SK-N-SH (cell line): ENCODE results near the gene AHNAK. TPM values are rescaled to one million over a fixed set of nuclear protein-coding genes. Genes with fewer than 3 reads are reported as not detected.

Experiments
- CTCF ChIA-PET: fragments of 300-600, 350-600 bp; formaldehyde crosslinking; extraction: SDS; loops from one replicate; lab custom pipeline; 2021; lab: Yijun Ruan, JAX
- POLR2A ChIA-PET: fragments of 350-600 bp; sonication (Branson Sonifier 250); formaldehyde crosslinking; extraction: SDS; loops from one replicate; lab custom pipeline; 2020; ENCODE audit warnings: antibody characterized with exemption, inconsistent platforms; lab: Yijun Ruan, JAX
- DNase-seq: peaks from one replicate; pipeline ENCODE4 v3.0.0; 2012
- H2AFZ ChIP-seq: fragments of 200-600 bp; sonication (generic); 2 replicates; pipeline ENCODE4 v1.8.1; 2016; ENCODE audit warnings: antibody characterized with exemption, mild to moderate bottlenecking, low read depth
- H3F3A ChIP-seq: fragments of 200-600 bp; sonication (generic); replicated peaks from 2 replicates; pipeline ENCODE3; 2016; ENCODE audit warnings: antibody characterized with exemption, mild to moderate bottlenecking; ENCODE audit not compliant: insufficient read depth
- H3K27ac ChIP-seq, 2 experiments: fragments of 200-500 bp in 1 of 2; fragments of 200-600 bp in 1 of 2; sonication (Bioruptor generic) in 1 of 2; sonication (generic), shearing (Covaris generic) in 1 of 2; 2 replicates each; pipeline versions ENCODE4 v1.5.1 to v1.6.1; 2014 to 2016; ENCODE audit warnings: low read depth in 2 of 2, inconsistent platforms in 1 of 2, low read length in 1 of 2, mild to moderate bottlenecking in 1 of 2, mixed read lengths in 1 of 2
- H3K27me3 ChIP-seq: fragments of 200-600 bp; sonication (generic), shearing (Covaris generic); 2 replicates; pipeline ENCODE4 v1.6.1; 2016; ENCODE audit warnings: mixed run types; ENCODE audit not compliant: insufficient read depth
- H3K36me3 ChIP-seq, 2 experiments: fragments of 200-500 bp in 1 of 2; fragments of 200-600 bp in 1 of 2; sonication (Bioruptor generic) in 1 of 2; sonication (generic) in 1 of 2; replicated peaks in 1 of 2; 2 replicates each; pipeline versions ENCODE3 to v1.5.1; 2014 to 2016; ENCODE audit warnings: low read length in 1 of 2, mild to moderate bottlenecking in 1 of 2; ENCODE audit not compliant: insufficient read depth in 2 of 2, control insufficient read depth in 1 of 2
- H3K4me1 ChIP-seq, 2 experiments: fragments of 200-500 bp in 1 of 2; fragments of 200-600 bp in 1 of 2; sonication (Bioruptor generic) in 1 of 2; sonication (generic), shearing (Covaris generic) in 1 of 2; 2 replicates each; pipeline versions ENCODE4 v1.5.1 to v1.6.1; 2014 to 2016; ENCODE audit warnings: low read depth in 1 of 2, low read length in 1 of 2, mixed run types in 1 of 2; ENCODE audit not compliant: insufficient read depth in 2 of 2, control insufficient read depth in 1 of 2
- H3K4me2 ChIP-seq: fragments of 200-600 bp; sonication (generic), shearing (Covaris generic); 2 replicates; pipeline ENCODE4 v1.6.1; 2017; ENCODE audit warnings: mixed run types
- H3K4me3 ChIP-seq, 2 experiments: fragments of 200-500 bp in 1 of 2; fragments of 200-600 bp in 1 of 2; sonication (Bioruptor generic) in 1 of 2; sonication (generic), shearing (Covaris generic) in 1 of 2; 2 replicates each; pipeline versions ENCODE4 v1.5.1 to v1.8.1; 2014 to 2016; ENCODE audit warnings: low read depth in 2 of 2, inconsistent platforms in 1 of 2, low read length in 1 of 2, mild to moderate bottlenecking in 1 of 2, mixed read lengths in 1 of 2, moderate library complexity in 1 of 2
- H3K79me2 ChIP-seq: fragments of 200-600 bp; sonication (generic); 2 replicates; pipeline ENCODE4 v1.8.1; 2017; ENCODE audit warnings: mild to moderate bottlenecking; ENCODE audit not compliant: insufficient read depth
- H3K9ac ChIP-seq: fragments of 200-600 bp; sonication (generic); 2 replicates; pipeline ENCODE4 v1.6.1; 2017; ENCODE audit warnings: mixed run types
- H3K9me2 ChIP-seq: fragments of 200-600 bp; sonication (generic); 2 replicates; pipeline ENCODE4 v1.6.1; 2017; ENCODE audit warnings: mixed run types
- H3K9me3 ChIP-seq: fragments of 200-600 bp; sonication (generic); 2 replicates; pipeline ENCODE4 v1.6.1; 2017; ENCODE audit warnings: mixed run types, mild to moderate bottlenecking, moderate library complexity
- H4K20me1 ChIP-seq: fragments of 200-600 bp; sonication (generic); 2 replicates; pipeline ENCODE4 v1.6.1; 2017; ENCODE audit warnings: mild to moderate bottlenecking, mixed run types; ENCODE audit not compliant: insufficient read depth
- ELF1 ChIP-seq: IDR thresholded peaks from 2 replicates; pipeline ENCODE4 v1.4.0; 2012
- EP300 ChIP-seq, 2 experiments: IDR thresholded peaks; 2 replicates each; pipeline versions ENCODE4 v1.4.0 to v1.6.1; 2012; ENCODE audit warnings: borderline replicate concordance in 1 of 2, low read depth in 1 of 2, low read length in 1 of 2
- FOSL2 ChIP-seq: IDR thresholded peaks from 2 replicates; pipeline ENCODE4 v1.4.0; 2012; ENCODE audit warnings: low read depth, mild to moderate bottlenecking, moderate library complexity, borderline replicate concordance
- GATA2 ChIP-seq: sonication (generic); formaldehyde crosslinking; IDR thresholded peaks from 2 replicates; pipeline ENCODE4 v1.5.0; 2020; ENCODE audit warnings: mild to moderate bottlenecking, missing genetic modification reagents
- MEF2A ChIP-seq: IDR thresholded peaks from 2 replicates; pipeline ENCODE4 v1.4.0; 2012; ENCODE audit warnings: low read depth, borderline replicate concordance
- MXI1 ChIP-seq: IDR thresholded peaks from 2 replicates; pipeline ENCODE4 v1.6.1; 2012; ENCODE audit warnings: mild to moderate bottlenecking, low read depth, low read length, improper control_type of control experiment
- POLR2AphosphoS5 ChIP-seq: IDR thresholded peaks from 2 replicates; pipeline ENCODE4 v1.6.1; 2012; ENCODE audit warnings: low read depth, low read length
- RAD21 ChIP-seq: IDR thresholded peaks from 2 replicates; pipeline ENCODE4 v1.6.1; 2012; ENCODE audit warnings: mild to moderate bottlenecking, low read length
- RCOR1 ChIP-seq: fragments of 150-350 bp; IDR thresholded peaks from 2 replicates; pipeline ENCODE4 v1.6.1; 2017; ENCODE audit warnings: antibody characterized with exemption, low read length
- RXRA ChIP-seq: IDR thresholded peaks from 2 replicates; pipeline ENCODE4 v1.4.0; 2012; ENCODE audit warnings: low read depth, mild to moderate bottlenecking, borderline replicate concordance
- SIN3A ChIP-seq: IDR thresholded peaks from 2 replicates; pipeline ENCODE4 v1.6.1; 2012; ENCODE audit warnings: low read depth, mild to moderate bottlenecking, low read length, moderate library complexity, borderline replicate concordance
- YY1 ChIP-seq: IDR thresholded peaks from 2 replicates; pipeline ENCODE4 v1.4.0; 2012; ENCODE audit warnings: low read depth, mild to moderate bottlenecking
- WGBS: methylation state at CpG from one replicate; pipeline ENCODE4 v1.1.6; 2017; ENCODE audit warnings: low lambda C conversion rate; 5-methylcytosine and 5-hydroxymethylcytosine counted together
- polyA plus RNA-seq, 3 experiments: library from polyadenylated mRNA; depleted of rRNA; stranded (reverse); fragments of >200 nt; gene quantifications; 2 replicates each; pipeline ENCODE4 v1.2.3, GENCODE V29; 2012
- TF ChIP-seq, protein P1 (sequence below): IDR thresholded peaks from 2 replicates; pipeline ENCODE4 v1.6.1; 2012; ENCODE audit warnings: mild to moderate bottlenecking, low read depth, low read length, moderate library complexity
- TF ChIP-seq, protein P2 (sequence below): IDR thresholded peaks from 2 replicates; pipeline ENCODE4 v1.4.0; 2012; ENCODE audit warnings: low read depth
- TF ChIP-seq, protein P3 (sequence below): fragments of 150-350 bp; IDR thresholded peaks from 2 replicates; pipeline ENCODE4 v1.6.1; 2017; ENCODE audit warnings: antibody characterized with exemption, low read length, low read depth, borderline replicate concordance
- TF ChIP-seq, protein P4 (sequence below): fragments of 200-600 bp; sonication (generic); IDR thresholded peaks from 2 replicates; pipeline ENCODE4 v1.6.1; 2017; ENCODE audit warnings: antibody characterized with exemption, mild to moderate bottlenecking, moderate library complexity
- TF ChIP-seq, protein P5 (sequence below): IDR thresholded peaks from 2 replicates; pipeline ENCODE4 v1.4.0; 2012; ENCODE audit warnings: low read depth, borderline replicate concordance

The AHNAK gene
- polyA plus RNA-seq, 1 of the 3 experiments (the other 2 are of a cell fraction): 57.8 TPM

DNA sequence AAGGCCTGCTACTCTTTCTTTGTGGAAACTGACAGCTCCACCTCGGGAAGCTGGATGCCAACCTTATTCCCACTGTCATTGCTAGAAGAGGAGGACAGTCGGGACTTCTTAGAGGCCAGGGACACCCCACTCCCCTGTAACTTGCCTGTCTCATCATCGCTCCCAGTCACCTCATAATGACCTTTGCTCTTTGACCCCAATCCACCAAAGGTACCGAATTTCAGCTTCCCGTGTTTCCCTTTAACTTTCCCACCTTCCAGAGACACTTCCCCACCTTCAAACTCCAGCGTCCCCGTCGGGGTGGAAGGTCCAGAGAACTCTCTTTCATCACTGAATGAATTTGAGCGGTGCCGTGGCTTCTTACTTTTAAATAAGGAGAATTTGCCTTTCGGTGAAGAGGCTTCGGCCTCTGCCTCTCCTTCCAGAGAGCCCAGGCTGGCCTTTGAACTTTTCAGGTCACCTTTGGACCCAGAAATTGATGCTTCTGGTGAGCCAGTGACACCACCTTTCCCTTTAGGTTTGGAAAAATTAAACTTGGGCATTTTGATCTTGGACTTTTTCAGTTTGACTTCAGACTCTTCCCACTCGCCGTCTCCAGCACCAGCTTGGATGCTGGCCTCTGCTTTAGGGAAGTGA, 29.8 kb downstream of the AHNAK start:
- Histone ChIP-seq H3K4me2 (no peak overlapping the region), H4K20me1 (peaks cover 92% of the 10 kb centered on the region), H3F3A (peaks cover 45% of the 10 kb centered on the region), H3K4me1 (no peaks in the 10 kb centered on the region), H3K79me2 (peaks cover 42% of the 10 kb centered on the region), H3K9me2 (no peaks in the 10 kb centered on the region), H3K9ac (no peak overlapping the region), H3K27me3 (no peaks in the 10 kb centered on the region), H2AFZ (no peak overlapping the region), H3K27ac (no peak overlapping the region), H3K9me3 (no peaks in the 10 kb centered on the region), H3K4me3 (no peak overlapping the region), H3K36me3 (peaks cover 48 to 58% of the 10 kb centered on the region in 2 experiments)
- ChIA-PET POLR2A (no interaction called here), CTCF (interaction anchor here (2.3 kb wide), 1 partner anchor 26 kb away, joined by 11 read pairs; no protein-coding TSS in a partner anchor)
- TF ChIP-seq, protein P1, sequence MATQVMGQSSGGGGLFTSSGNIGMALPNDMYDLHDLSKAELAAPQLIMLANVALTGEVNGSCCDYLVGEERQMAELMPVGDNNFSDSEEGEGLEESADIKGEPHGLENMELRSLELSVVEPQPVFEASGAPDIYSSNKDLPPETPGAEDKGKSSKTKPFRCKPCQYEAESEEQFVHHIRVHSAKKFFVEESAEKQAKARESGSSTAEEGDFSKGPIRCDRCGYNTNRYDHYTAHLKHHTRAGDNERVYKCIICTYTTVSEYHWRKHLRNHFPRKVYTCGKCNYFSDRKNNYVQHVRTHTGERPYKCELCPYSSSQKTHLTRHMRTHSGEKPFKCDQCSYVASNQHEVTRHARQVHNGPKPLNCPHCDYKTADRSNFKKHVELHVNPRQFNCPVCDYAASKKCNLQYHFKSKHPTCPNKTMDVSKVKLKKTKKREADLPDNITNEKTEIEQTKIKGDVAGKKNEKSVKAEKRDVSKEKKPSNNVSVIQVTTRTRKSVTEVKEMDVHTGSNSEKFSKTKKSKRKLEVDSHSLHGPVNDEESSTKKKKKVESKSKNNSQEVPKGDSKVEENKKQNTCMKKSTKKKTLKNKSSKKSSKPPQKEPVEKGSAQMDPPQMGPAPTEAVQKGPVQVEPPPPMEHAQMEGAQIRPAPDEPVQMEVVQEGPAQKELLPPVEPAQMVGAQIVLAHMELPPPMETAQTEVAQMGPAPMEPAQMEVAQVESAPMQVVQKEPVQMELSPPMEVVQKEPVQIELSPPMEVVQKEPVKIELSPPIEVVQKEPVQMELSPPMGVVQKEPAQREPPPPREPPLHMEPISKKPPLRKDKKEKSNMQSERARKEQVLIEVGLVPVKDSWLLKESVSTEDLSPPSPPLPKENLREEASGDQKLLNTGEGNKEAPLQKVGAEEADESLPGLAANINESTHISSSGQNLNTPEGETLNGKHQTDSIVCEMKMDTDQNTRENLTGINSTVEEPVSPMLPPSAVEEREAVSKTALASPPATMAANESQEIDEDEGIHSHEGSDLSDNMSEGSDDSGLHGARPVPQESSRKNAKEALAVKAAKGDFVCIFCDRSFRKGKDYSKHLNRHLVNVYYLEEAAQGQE: no peak
- TF ChIP-seq, protein P2, sequence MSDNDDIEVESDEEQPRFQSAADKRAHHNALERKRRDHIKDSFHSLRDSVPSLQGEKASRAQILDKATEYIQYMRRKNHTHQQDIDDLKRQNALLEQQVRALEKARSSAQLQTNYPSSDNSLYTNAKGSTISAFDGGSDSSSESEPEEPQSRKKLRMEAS: no peak
- TF ChIP-seq EP300 (IDR thresholded peaks at IDR 0.05; ENCODE audit: borderline replicate concordance in 1 of 2, low read depth in 1 of 2, low read length in 1 of 2): no peak
- TF ChIP-seq RXRA: no peak
- no peak for TF ChIP-seq POLR2AphosphoS5
- TF ChIP-seq MXI1: no peak
- TF ChIP-seq, protein P3, sequence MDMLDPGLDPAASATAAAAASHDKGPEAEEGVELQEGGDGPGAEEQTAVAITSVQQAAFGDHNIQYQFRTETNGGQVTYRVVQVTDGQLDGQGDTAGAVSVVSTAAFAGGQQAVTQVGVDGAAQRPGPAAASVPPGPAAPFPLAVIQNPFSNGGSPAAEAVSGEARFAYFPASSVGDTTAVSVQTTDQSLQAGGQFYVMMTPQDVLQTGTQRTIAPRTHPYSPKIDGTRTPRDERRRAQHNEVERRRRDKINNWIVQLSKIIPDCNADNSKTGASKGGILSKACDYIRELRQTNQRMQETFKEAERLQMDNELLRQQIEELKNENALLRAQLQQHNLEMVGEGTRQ: no peak
- TF ChIP-seq SIN3A: no peak
- no peak for TF ChIP-seq RAD21
- no peak for TF ChIP-seq GATA2 (CRISPR knock-in tag)
- no peak for TF ChIP-seq RCOR1
- TF ChIP-seq, protein P4, sequence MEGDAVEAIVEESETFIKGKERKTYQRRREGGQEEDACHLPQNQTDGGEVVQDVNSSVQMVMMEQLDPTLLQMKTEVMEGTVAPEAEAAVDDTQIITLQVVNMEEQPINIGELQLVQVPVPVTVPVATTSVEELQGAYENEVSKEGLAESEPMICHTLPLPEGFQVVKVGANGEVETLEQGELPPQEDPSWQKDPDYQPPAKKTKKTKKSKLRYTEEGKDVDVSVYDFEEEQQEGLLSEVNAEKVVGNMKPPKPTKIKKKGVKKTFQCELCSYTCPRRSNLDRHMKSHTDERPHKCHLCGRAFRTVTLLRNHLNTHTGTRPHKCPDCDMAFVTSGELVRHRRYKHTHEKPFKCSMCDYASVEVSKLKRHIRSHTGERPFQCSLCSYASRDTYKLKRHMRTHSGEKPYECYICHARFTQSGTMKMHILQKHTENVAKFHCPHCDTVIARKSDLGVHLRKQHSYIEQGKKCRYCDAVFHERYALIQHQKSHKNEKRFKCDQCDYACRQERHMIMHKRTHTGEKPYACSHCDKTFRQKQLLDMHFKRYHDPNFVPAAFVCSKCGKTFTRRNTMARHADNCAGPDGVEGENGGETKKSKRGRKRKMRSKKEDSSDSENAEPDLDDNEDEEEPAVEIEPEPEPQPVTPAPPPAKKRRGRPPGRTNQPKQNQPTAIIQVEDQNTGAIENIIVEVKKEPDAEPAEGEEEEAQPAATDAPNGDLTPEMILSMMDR: no peak
- TF ChIP-seq FOSL2: no peak
- TF ChIP-seq ELF1: no peak
- TF ChIP-seq, protein P5, sequence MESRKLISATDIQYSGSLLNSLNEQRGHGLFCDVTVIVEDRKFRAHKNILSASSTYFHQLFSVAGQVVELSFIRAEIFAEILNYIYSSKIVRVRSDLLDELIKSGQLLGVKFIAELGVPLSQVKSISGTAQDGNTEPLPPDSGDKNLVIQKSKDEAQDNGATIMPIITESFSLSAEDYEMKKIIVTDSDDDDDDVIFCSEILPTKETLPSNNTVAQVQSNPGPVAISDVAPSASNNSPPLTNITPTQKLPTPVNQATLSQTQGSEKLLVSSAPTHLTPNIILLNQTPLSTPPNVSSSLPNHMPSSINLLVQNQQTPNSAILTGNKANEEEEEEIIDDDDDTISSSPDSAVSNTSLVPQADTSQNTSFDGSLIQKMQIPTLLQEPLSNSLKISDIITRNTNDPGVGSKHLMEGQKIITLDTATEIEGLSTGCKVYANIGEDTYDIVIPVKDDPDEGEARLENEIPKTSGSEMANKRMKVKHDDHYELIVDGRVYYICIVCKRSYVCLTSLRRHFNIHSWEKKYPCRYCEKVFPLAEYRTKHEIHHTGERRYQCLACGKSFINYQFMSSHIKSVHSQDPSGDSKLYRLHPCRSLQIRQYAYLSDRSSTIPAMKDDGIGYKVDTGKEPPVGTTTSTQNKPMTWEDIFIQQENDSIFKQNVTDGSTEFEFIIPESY: no peak
- TF ChIP-seq MEF2A: no peak
- TF ChIP-seq YY1: no peak
- DNase-seq: no peak
- WGBS: 92% methylated on average over 14 of the region's 14 CpGs
